T47D (cell line): ENCODE results near the gene ZFP62.

Experiments
- DNase-seq, 2 experiments: peaks; one replicate each; pipeline versions ENCODE4 v3.0.0 to v3.0.0-alpha.2; 2011 to 2012; ENCODE audit warnings: low read depth in 1 of 2, low spot score in 1 of 2
- JUND ChIP-seq: IDR thresholded peaks from 2 replicates; pipeline ENCODE4 v1.6.1; 2012; ENCODE audit warnings: low read depth
- in situ Hi-C: cut with HindIII; loops from 2 replicates; pipeline ENCODE4 v1.10.0; 2016; ENCODE audit warnings: low sequenced_read_pairs, low pct_unique_long_range_greater_than_20kb

Gene ZFP62

DNA sequence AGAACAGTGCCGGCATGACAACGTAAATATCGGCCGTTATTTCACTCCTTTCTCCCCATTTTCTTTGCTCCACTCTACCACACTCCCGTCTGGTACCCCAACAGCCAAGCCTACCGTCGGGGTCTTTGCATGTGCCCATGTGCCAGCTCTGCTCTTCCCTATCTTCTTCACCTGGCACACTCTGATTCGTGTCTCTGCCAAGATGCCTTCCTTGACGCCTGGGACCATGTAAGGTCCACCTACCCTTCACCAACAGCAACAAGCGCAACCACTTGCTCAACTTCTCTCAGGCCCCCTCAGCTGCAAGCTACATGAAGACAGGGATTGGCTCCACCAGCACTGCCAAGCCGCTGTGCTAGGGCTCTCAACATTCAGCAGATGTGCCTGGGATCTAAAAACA, 62.9 kb downstream of the ZFP62 start:
- in situ Hi-C loops: no loop called here
- no peak for TF ChIP-seq JUND
- no peak for DNase-seq
